Gastrocnemius medialis (tissue), 4 donors: Measurements from ENCODE around the gene MYD88.

ENCODE experiments used
- POLR2A ChIP-seq, 2 donors: fragments of 450-650 bp; IDR thresholded peaks; one replicate each; pipeline ENCODE4 v1.6.1; 2017; ENCODE audit warnings: antibody characterized with exemption in 2 of 2, mild to moderate bottlenecking in 2 of 2, moderate library complexity in 2 of 2
- TF ChIP-seq, protein P1 (sequence below), 5 experiments: fragments of 450-650 bp in 3 of 5; fragments of 200-600 bp in 2 of 5; sonication (generic) in 2 of 5; IDR thresholded peaks in 4 of 5; conservative IDR thresholded peaks in 1 of 5; 1 replicate in 4 of 5; 2 replicates in 1 of 5; pipeline ENCODE4 v1.5.1; 2016 to 2019; ENCODE audit warnings: antibody characterized with exemption in 5 of 5, mild to moderate bottlenecking in 3 of 5, moderate library complexity in 3 of 5

DNA sequence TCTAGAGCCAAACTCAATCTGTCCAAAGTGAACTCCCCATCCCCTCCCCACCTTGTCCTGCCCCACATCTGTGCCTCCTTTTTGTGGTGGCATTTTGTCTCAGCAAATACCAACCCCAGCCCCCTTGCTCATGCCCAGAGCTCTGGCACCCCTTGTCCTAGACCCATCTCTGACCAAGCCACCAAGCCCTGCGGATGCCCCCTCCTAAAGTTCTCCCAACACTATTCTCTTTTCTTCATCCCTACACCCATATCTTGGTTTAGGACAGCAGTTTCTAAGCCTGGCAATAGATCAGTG is 19.3 kb upstream of the MYD88 start:
- TF ChIP-seq, protein P1, sequence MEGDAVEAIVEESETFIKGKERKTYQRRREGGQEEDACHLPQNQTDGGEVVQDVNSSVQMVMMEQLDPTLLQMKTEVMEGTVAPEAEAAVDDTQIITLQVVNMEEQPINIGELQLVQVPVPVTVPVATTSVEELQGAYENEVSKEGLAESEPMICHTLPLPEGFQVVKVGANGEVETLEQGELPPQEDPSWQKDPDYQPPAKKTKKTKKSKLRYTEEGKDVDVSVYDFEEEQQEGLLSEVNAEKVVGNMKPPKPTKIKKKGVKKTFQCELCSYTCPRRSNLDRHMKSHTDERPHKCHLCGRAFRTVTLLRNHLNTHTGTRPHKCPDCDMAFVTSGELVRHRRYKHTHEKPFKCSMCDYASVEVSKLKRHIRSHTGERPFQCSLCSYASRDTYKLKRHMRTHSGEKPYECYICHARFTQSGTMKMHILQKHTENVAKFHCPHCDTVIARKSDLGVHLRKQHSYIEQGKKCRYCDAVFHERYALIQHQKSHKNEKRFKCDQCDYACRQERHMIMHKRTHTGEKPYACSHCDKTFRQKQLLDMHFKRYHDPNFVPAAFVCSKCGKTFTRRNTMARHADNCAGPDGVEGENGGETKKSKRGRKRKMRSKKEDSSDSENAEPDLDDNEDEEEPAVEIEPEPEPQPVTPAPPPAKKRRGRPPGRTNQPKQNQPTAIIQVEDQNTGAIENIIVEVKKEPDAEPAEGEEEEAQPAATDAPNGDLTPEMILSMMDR (IDR thresholded peaks at IDR 0.05 in 4 of 5, conservative IDR thresholded peaks at IDR 0.05 in 1 of 5): no peak
- no peak for TF ChIP-seq POLR2A (IDR thresholded peaks at IDR 0.05)
